NCI-H526 (cell line): ENCODE data around the gene LAMA4.
A peak's percentile ranks its signal among the peaks of the same experiment; 100 is the strongest.

Experiments used
- DNase-seq, 2 experiments: peaks; one replicate each; lab custom pipeline; 2025; lab: John Stamatoyannopoulos, UW

The LAMA4 gene

DNA sequence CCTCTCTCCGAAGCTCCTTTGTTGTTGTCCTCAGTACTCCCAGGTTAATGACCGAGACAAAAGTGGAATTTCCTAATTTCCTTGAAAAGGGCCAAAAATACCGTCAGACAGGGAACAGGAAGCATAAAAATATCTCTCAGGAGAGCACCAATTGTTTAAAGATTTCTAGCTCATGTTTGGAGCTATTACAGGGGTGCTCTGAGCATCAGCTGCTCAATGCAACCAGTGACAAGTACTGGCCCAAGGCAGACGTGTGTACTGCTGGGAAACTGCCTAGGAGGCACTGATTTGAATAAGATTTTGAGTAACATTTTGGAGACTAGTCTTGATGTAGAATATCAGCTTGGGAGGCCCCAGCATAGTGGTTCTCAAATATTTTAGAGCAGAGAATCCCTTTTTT lies 17.3 kb downstream of the LAMA4 start:
- no peak for DNase-seq

DNA sequence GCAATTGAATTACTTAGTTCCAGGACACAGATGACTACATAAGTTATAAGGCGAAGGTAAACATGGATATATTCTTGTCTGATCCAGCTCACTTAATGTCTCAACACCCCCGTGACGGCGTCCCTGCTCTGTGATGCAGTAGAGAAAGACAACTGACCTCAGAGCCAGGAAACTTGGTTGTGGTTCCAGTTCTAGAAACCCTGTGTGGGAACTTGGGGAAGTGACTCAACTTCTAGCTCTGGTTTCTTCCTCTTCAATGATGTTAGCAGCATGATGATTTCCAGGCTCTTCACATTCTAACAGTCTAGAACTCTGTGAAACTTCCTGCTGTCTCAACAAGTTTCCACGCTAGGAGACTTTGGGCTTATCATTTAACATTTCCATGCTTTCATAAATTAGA lies 18.4 kb downstream of the LAMA4 start:
- no peak for DNase-seq

DNA sequence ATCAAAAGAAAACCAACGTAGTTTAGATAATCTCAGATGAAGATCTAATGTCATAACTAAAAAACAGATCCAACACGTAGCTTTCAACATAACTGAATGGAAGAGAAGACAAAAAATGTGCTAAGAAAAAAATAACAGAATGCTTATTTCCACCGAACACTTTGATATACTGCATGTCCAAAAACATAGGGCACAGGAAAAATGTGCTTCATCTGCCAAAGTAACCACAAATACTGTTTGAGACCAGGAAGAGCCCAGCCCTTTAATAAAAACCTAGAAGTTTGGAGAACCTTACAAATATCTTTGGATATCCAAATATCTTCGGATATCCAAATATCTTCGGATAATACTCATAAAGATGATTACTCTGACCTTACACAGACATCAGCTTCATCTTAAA lies 19.8 kb downstream of the LAMA4 start:
- DNase-seq, result no peak

DNA sequence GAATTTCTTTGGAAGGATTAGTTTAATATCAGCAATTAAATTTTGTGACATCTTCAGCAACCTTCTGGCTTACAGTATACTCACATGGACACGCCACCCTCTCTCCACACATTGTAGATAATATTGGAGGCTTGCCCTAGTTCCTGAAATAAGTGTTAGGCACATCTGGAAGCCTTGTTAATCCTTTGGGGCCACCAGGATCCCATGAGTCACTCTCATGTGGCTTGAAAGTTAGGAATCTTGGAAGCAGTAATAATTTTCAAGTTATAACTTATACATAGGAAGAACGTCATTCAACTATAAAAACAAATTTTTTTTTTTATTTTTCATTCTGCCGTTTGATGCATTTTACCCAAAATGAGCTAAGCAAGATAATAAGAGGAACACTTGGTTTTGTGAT lies 20.5 kb downstream of the LAMA4 start:
- no peak for DNase-seq

DNA sequence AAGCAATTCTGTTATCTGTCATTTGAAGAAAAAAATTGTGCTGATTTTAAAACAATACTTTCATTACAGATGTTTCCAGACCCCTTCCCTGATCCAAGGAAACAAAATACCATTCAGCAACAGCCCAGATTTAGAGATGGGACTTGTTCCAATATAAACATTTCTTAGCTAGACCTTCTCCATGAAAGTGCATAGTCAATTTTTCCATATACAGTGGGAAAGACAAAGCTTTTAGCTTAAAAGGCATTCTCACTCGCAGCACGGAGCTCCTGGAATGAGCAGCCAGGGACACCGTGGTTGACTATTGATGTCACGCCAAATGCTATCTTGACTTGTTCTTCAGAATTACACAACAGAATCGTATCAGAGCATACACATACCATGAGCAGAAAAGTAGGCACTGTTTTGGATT lies 21.5 kb downstream of the LAMA4 start:
- DNase-seq, result no peak

DNA sequence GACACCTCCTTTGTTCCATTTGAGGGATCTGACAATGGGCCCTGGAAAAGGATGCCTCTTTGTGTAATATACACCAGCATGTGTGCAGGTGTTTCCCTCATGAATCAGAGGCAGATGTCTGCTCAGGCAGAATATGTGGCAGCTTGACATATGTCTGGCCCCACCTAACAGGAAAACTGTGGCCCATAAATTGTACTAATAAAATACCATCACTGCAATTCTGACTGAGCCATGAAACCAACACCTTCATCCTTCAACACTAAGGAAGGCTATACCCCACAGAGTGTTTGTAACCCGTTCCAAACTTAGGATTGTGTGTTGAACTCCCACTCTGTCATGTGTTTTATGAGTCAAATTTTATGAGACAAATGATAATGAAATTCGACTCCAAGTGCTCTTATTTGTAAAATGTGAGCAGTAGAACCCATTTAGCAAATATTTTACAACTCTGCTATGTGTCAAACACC lies 22.7 kb downstream of the LAMA4 start:
- DNase-seq, result peak; percentile 46 to 50

DNA sequence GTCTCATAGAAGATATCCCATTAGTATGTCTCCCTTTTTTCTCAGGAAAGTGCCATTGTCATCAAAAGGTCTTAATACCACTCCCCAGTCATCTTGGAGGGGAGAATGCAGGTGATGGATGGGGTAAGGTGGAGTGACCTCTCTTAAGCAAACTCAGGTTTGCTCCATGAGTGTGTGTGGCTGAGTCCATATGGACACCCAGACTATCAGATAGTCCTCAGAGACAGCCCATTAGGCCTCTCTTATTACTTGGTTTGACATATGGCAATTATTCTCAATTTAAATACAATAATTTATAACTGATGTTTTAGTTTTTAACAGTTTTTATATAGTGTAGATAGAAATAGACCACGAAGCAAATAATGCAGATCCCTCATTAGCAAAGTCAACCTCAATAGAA lies 23.2 kb downstream of the LAMA4 start:
- no peak for DNase-seq

DNA sequence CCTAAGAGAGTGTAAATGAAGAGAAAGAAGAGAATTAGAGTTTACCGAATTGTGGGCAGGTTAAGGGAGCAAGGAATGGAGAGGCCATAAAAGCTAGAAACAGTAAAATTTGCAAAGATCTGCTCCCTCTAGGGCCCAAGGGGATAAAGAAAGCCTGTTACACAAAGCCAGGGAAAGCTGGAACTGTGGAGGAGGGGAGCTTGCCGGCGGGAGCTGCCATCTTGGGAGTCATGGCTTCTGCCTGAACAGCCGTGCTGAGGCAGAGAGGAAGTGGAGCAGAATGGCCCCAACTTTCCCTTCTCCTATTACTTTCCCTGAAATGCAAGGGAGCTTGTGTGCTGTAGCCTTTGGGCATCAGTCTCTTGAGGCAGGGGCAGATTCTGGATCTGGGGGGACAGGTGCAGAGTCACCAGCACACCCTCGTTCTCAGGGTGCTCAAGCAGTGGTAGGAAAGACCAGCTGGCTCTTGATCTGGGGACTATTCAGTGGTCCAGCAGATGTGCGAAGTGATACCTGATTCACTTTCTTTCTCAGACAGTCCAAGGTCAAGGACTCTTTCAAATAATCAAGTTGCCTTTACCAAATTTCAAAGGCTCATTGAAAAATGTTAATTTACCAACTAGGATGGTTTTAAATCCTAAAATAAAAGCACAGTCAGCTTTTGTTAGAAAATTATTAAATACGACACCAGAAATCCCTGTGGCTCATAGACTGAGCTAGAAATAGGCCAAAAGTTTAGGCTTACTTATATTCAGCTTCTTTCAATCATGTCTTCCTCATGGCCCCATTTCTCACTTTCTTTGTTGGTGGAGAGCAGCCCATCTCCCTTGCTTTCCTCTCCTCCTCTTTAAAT lies 25.7 kb downstream of the LAMA4 start:
- no peak for DNase-seq

DNA sequence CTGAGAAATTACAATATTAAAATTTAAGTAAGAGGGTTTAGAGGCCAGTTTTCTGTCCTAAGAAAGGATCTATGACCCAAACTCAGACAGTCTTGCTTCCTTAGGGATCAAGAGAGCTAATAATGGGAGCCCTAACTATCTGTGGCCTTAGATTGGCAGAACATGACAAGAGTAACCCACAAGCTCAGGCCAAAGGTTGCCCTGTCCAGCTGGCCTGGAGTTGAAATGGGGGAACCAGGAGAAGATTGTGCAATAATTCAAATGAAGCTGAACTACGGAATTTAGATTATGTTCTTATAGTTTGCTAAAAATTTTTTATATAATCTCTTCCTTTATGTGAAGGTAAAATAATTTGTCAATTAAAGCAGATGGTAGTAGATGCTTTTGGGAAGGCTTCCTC lies 26.4 kb downstream of the LAMA4 start:
- no peak for DNase-seq

DNA sequence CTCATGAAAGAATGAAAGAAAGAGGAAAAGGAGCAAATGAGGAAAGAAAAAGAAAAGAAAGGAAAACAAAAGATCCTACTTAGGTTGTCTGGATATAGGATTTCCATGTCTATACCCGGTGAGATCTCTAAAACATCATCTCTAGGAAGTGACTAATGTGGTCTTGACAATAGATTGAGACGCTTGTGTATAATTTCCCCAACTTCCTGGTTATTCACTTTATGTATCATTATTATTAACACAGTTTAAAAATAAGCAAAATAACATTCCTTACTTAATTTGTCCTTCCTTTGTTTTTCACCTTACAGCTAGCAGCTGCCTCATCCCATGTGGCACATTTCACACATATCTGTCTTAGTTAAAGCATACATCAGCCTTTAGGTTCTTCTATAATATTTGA lies 27.0 kb downstream of the LAMA4 start:
- DNase-seq, result no peak

DNA sequence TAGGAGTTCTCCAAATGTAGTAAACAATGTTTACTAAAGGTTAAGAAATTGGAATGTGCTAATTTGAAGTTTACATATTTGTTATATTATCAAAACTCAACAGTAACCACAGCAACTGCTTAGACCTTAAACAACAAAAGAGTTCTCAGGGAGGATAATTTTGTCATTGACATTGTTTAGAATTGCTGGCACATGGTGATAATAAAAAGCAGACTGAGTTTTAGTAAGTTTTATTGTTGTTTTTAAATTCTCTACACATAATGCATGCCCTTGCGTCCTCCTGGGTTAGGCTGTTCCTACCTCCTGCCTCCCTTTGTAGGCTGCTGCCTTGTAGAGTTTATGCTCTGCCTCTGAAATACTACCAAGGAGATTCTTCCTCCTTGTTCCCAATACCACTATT lies 28.7 kb downstream of the LAMA4 start:
- no peak for DNase-seq

DNA sequence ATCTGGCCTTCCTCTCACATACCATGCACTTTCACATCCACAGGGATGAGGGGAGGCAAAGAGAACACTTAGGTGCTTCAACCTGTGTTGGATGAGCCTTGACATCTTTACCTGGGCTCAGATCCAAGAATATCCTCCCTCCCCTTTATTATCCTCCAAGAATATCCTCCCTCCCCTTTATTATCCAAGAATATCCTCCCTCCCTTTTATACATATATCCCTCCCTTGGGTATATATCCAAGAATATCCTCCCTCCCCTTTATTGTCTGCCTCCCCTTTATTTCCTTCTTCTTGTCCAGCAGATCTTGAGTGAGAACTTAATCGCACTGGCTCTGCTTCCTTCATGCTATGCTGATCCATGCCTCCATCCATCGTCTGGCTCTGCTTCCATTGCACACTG lies 30.3 kb downstream of the LAMA4 start:
- no peak for DNase-seq

DNA sequence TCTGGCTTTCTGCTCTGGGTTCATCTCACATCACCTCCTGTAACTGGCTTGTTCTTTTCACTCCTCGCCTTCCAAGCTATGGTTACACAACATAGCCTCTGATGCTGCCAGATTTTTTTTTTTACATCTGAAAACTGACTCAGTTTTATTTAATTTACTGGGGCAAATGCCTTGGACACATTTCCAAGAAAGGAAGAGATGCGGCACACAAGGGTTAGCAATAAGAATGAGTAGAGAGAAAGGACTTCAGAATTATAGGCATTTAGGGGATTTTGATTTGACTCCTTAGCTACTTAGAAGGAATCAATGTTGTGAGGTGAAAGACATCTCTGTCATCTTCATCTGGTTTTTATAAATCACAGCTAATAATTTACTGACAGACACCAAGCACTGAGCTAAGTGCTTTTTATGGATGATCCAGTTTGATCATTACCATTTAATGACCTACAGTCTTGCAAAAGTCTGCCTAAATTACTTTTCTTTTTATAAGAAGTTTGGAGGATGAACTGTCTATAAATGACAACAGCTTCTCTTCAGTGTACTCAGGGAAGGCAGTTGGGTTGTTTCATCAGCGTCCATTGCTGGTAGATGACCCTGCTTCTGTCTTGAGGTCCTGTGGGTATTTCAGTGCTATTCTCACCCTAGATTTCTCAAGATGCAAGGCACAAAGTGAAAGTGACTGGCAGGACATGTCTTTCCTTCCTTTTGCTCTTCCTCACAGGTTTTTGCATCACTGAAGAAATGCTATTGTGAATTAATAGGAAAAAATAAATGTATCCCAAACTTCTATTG lies 31.1 kb downstream of the LAMA4 start:
- DNase-seq, result no peak

DNA sequence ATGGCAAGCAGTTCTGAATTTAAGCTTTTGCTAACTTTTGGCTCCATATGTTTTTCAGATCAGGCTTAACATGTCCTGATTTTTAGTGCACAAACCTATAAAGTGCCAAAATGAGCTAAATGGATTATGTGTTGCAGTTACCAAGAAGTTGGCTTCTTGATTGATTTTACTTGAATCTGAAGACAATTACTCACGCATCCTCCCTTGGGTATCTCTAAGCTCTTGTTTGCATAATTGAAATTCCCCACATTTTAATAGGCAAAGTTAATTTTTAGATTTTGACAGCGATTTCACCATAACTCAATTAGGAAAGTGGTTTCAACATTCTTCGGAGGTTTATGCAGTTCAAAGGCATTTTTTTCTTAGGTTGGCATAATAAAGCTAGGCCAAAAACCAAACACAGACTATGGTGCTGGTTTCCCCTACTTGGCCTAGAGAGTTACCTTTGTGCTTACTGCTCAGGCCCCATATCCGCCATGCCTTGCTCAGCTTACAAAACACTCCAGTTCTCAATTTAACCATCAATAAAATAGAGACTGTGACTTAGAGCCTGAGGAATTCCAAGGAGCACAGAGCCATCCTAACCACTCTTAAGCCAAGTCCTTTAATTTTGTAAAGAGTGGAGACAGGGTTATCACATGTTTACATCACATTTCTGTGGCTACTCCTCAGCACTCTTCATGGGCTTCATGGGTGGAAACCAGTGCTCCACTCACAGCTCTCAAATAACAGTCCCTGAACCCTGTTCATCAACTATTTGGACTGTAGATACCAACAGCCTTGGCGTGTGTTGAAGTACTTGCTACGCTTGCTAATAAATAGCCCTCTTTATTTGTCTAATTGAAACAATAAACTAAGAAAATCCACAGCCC lies 32.1 kb downstream of the LAMA4 start:
- no peak for DNase-seq

DNA sequence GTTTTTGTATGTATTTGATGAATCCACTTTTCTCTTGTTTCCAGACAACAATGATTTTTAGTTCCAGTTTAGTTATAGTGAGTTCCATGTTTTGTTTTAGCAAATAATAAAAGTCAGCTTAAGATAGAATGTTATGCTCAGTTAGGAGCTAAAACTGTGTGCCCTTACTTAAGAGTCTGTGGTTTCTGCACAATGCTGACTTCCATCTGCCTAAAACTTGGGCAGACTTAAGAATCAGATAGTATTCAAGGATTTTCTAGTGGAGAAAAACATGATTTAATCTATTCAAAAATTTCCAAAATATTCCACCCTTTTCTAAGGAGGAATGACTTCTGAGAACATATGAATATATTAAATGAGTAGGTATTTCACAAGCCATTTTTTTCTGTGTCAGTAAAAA lies 32.8 kb downstream of the LAMA4 start:
- DNase-seq, result no peak

DNA sequence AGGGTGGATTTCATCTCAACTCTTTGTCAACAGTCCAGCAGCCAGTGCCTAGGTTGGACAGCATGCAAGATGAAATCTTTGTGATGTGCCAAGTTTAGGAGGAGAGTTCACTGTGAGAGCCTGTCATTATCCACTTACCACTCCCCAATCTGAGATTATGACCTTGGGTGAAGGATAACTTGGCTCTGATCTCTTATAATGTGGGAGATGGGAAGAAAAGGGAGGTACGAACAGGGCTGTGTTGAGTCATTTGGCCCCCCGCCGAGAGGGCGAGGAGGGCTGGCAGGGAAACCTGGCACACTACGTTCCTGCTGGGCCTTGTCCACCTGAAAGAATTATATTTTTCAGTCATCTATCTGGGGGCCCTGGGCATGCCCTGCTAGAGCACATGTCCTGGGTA lies 35.8 kb downstream of the LAMA4 start:
- DNase-seq, result no peak

DNA sequence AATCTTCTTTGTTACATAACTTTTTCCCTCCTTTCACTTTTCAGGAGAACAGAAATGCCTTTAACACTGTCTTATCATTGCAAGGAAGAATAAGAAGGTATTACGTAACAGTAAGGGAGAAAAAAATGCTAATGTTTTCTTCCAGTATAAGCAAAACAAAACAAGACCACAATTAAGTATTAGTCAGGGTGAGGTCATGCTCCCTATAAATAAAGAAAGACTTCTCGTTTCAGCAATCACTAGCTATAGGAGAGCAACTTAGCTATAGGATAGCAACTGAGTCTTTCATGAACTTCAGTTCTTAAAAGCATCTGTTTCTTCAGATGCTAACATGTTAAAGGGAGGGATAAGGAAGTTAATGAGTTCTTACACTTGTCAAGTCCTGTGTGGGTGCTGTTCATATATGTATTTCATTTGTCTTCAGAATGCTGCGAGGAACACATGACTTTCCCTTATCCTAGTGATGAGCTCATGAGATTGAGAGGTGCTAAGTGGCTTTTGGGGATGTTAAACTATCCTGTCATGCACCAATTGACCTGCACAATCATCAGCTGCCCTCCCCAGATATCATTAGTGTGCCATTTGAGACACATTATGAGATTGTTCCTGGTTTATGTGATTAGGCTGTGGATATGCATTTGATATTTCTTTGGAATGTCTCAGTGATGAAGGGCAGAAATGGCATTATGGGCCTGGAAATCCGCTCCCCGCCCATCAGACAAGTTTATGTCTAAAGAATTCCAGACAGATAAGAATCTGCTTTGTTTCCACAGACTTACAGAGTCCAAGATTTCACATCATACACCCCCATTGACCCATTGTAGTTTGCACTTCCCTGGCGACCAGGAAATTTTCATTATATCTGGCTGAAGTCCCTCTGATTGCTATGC lies 37.5 kb downstream of the LAMA4 start:
- DNase-seq, result no peak

DNA sequence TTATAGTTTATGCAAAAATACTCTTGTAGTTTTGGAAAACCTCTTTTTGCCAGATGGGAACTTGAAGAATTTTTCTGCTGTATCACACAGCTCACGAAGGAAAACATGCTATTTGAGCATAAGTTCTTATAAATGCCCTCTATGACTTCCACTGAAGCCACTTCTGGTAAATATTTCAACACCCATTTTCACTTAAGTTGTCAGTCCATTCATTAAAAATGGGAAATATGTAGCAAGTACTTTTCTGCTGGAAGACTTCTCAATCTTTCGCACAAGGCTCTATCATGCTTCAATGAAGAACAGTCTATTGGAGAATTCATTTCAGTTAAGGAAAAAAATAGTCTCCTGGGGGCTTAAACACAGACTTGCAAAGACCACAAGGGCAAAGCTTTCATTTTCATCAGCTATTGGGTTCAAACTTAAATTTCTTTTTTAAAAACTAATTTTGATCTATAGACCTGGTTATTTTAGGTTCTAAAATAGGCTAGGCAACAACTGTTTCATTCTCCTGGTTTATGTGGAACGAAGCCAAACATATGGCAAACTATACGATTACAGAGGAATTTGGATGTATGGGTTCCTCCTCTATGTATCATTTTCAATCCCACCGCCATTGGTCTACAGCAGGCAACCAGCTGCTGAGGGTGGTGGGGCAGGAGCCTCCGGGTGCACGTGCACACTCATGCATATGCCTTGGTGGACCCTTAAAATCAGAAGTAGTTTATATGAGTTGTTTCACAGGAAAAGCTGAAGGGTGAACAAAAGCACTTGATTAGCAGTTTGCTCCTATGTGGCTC lies 38.7 kb downstream of the LAMA4 start:
- DNase-seq, result no peak

DNA sequence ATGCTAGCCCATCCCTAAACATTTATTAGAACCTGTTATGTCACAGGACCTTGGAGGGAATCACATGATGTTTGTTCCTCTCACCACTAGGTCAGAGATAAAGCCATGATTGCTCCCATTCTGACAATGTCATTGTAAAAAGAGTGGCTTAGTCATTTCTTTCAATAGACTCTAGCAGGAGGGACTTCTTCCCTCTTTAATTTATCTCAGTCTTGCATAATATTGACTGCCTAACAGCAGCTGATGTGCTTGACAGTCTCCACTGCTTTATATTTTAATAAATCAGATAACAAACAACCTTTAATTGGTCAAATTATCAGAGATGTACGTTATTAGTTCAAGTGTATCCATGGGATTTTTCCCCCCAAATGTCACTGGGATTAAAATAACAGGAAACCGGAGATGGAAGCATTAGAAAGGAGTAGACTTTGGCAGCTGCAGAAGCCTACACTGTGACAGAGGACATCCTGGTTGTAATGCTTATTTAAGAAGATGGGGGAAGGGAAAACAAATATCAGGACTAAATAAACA lies 39.6 kb downstream of the LAMA4 start:
- DNase-seq, result peak in 1 of 2 experiments; percentile 25

DNA sequence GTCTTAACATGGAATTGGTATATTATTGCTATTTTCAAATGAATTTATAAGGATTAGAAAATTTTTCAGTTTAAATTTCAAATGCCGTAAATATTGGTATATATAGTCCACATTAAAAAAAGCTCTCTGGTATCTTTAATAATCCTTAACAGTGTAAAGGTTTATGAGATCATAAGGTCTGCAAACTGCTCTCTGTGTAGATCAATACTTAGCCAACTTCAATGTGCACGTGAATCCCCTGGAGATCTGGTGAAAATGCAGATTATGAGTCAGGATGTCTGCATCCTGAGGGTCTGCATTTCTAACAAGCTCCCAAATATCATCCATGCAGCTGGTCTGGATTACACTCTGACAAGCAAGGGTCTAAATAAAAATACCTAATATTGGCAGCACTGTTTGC lies 43.5 kb downstream of the LAMA4 start:
- no peak for DNase-seq
